ENCODE results near the gene EML4.
"Not testable (repeated sequence)": the region's sequence is repeated elsewhere in the genome, so short reads cannot be mapped to it uniquely, and the experiment has no call there.

DNA sequence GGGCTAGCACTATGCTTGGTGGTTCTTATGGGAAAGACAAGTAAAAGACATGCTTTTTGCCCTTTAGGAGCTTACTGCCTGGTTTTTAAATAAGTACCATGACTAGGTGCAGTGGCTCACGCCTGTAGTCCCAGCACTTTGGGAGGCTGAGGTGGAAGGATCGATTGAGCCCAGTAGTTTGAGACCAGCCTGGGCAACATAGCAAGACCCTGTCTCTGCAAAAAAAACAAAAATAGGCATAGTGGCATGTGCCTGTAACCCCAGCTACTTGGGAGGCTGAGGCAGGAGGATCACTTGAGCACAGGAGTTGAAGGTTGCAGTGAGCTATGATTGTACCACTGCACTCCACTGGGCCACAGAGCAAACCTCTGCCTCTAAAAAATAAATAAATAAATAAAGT, 4.3 kb downstream of the EML4 start:
- not testable (repeated sequence) for TF ChIP-seq EZH2 (IDR thresholded peaks at IDR 0.05; ENCODE audit: low read length, unreplicated experiment); EZH2phosphoT487 (IDR thresholded peaks at IDR 0.05; ENCODE audit: borderline replicate concordance, low read length)
- TF ChIP-seq, protein P1, sequence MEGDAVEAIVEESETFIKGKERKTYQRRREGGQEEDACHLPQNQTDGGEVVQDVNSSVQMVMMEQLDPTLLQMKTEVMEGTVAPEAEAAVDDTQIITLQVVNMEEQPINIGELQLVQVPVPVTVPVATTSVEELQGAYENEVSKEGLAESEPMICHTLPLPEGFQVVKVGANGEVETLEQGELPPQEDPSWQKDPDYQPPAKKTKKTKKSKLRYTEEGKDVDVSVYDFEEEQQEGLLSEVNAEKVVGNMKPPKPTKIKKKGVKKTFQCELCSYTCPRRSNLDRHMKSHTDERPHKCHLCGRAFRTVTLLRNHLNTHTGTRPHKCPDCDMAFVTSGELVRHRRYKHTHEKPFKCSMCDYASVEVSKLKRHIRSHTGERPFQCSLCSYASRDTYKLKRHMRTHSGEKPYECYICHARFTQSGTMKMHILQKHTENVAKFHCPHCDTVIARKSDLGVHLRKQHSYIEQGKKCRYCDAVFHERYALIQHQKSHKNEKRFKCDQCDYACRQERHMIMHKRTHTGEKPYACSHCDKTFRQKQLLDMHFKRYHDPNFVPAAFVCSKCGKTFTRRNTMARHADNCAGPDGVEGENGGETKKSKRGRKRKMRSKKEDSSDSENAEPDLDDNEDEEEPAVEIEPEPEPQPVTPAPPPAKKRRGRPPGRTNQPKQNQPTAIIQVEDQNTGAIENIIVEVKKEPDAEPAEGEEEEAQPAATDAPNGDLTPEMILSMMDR (conservative IDR thresholded peaks at IDR 0.05; ENCODE audit: low read depth, low read length) = not testable (repeated sequence)
